CD14-positive monocyte (primary cell): ENCODE measurements around the gene PRDX6. TPM values are rescaled to one million over a fixed set of nuclear protein-coding genes. Genes with fewer than 3 reads are reported as not detected.

Source experiments
- DNase-seq, 3 donors: peaks; one replicate each; pipeline ENCODE4 v3.0.0-alpha.2; 2011 to 2022
- H2AFZ ChIP-seq: 2 replicates; pipeline ENCODE4 v1.6.0; 2012; ENCODE audit warnings: mild to moderate bottlenecking, low read depth, low read length, inconsistent platforms; ENCODE audit not compliant: insufficient read depth, poor library complexity, severe bottlenecking
- H3K27ac ChIP-seq, 2 donors: 1 replicate in 1 of 2; 2 replicates in 1 of 2; pipeline ENCODE4 v1.5.1; 2012 to 2013; ENCODE audit warnings: low read length in 2 of 2, control low read depth in 1 of 2, inconsistent platforms in 1 of 2, low read depth in 1 of 2, mild to moderate bottlenecking in 1 of 2
- H3K27me3 ChIP-seq, 2 donors: one replicate each; pipeline versions ENCODE4 v1.6.0 to v1.6.1; 2011 to 2013; ENCODE audit warnings: low read length in 2 of 2; ENCODE audit not compliant: control insufficient read depth in 2 of 2, insufficient read depth in 2 of 2
- H3K36me3 ChIP-seq, 2 donors: replicated peaks in 1 of 2; 1 replicate in 1 of 2; 2 replicates in 1 of 2; pipeline versions ENCODE4 v1.5.1 to v1.6.1; 2012 to 2013; ENCODE audit warnings: low read length in 2 of 2, control low read depth in 1 of 2, inconsistent platforms in 1 of 2, mild to moderate bottlenecking in 1 of 2; ENCODE audit not compliant: insufficient read depth in 2 of 2, control insufficient read depth in 1 of 2
- H3K4me1 ChIP-seq, 2 donors: 1 replicate in 1 of 2; 2 replicates in 1 of 2; pipeline versions ENCODE4 v1.5.1 to v1.6.1; 2012 to 2013; ENCODE audit warnings: low read length in 2 of 2, control low read depth in 1 of 2, inconsistent platforms in 1 of 2, mild to moderate bottlenecking in 1 of 2, moderate library complexity in 1 of 2; ENCODE audit not compliant: insufficient read depth in 2 of 2, control insufficient read depth in 1 of 2
- H3K4me2 ChIP-seq: replicated peaks from 2 replicates; pipeline ENCODE3; 2012; ENCODE audit warnings: low read length, moderate library complexity, mild to moderate bottlenecking; ENCODE audit not compliant: poor library complexity, severe bottlenecking; ENCODE audit errors: extremely low read depth
- H3K4me3 ChIP-seq, 3 experiments: fragments of 200-600 bp in 1 of 3; sonication (generic) in 1 of 3; replicated peaks in 1 of 3; 1 replicate in 2 of 3; 2 replicates in 1 of 3; pipeline ENCODE4 v1.5.1; 2011 to 2013; ENCODE audit warnings: low read length in 3 of 3, mild to moderate bottlenecking in 3 of 3, control low read depth in 2 of 3, low read depth in 2 of 3, inconsistent platforms in 1 of 3, moderate library complexity in 1 of 3
- H3K79me2 ChIP-seq: 2 replicates; pipeline ENCODE4 v1.6.0; 2012; ENCODE audit warnings: mild to moderate bottlenecking, control low read depth, inconsistent platforms, low read length, moderate library complexity; ENCODE audit not compliant: insufficient read depth
- H3K9ac ChIP-seq: 2 replicates; pipeline ENCODE4 v1.6.0; 2017; ENCODE audit warnings: low read length, mild to moderate bottlenecking; ENCODE audit not compliant: insufficient read depth, poor library complexity, severe bottlenecking
- H3K9me3 ChIP-seq, 2 donors: replicated peaks in 1 of 2; 1 replicate in 1 of 2; 2 replicates in 1 of 2; pipeline versions ENCODE4 v1.5.1 to v1.6.1; 2012 to 2013; ENCODE audit warnings: low read length in 2 of 2, control low read depth in 1 of 2; ENCODE audit not compliant: control insufficient read depth in 1 of 2, insufficient read depth in 1 of 2
- H4K20me1 ChIP-seq: 2 replicates; pipeline ENCODE4 v1.6.0; 2012; ENCODE audit warnings: mild to moderate bottlenecking, low read length, control low read depth, moderate library complexity; ENCODE audit not compliant: insufficient read depth
- H3K27ac Mint-ChIP-seq, 7 donors: one replicate each; pipeline ENCODE4 v1.8.0; 2020; ENCODE audit warnings: mild to moderate bottlenecking in 7 of 7, mixed read lengths in 7 of 7, moderate library complexity in 6 of 7, inconsistent platforms in 2 of 7
- H3K27me3 Mint-ChIP-seq, 3 donors: one replicate each; pipeline ENCODE4 v1.8.0; 2021 to 2022; ENCODE audit warnings: low read depth in 3 of 3, mild to moderate bottlenecking in 3 of 3, mixed read lengths in 3 of 3, moderate library complexity in 3 of 3, inconsistent platforms in 1 of 3
- H3K36me3 Mint-ChIP-seq, 2 donors: one replicate each; pipeline ENCODE4 v1.8.0; 2020; ENCODE audit warnings: mixed read lengths in 2 of 2, inconsistent platforms in 1 of 2, mild to moderate bottlenecking in 1 of 2
- H3K4me1 Mint-ChIP-seq: one replicate; pipeline ENCODE4 v1.8.0; 2020; ENCODE audit warnings: mild to moderate bottlenecking, mixed read lengths
- H3K4me3 Mint-ChIP-seq, 2 donors: one replicate each; pipeline ENCODE4 v1.8.0; 2020; ENCODE audit warnings: mild to moderate bottlenecking in 2 of 2, mixed read lengths in 2 of 2, moderate library complexity in 1 of 2
- H3K9me3 Mint-ChIP-seq, 7 donors: one replicate each; pipeline ENCODE4 v1.8.0; 2020 to 2022; ENCODE audit warnings: mixed read lengths in 7 of 7, mild to moderate bottlenecking in 6 of 7, moderate library complexity in 6 of 7, inconsistent platforms in 2 of 7
- WGBS: methylation state at CpG from one replicate; pipeline ENCODE4 v1.1.5; 2013; ENCODE audit warnings: missing lambda C conversion rate; ENCODE audit not compliant: insufficient coverage; 5-methylcytosine and 5-hydroxymethylcytosine counted together
- intact Hi-C, 2 donors: fragments of 100-400 bp; cut with micrococcal nuclease; formaldehyde crosslinking; loops; one replicate each; pipeline versions ENCODE4 v1.15.0 to v1.15.1; 2023
- polyA plus RNA-seq, 3 donors: library from polyadenylated mRNA; depleted of rRNA in 1 of 3; unstranded in 2 of 3; stranded (reverse) in 1 of 3; fragments of 300-500 nt in 2 of 3; fragments of >200 nt in 1 of 3; fragmentation: Illumina TruSeq in 2 of 3; gene quantifications; 1 replicate in 2 of 3; 2 replicates in 1 of 3; pipeline ENCODE4 v1.2.3, GENCODE V29; 2012 to 2021
- TF ChIP-seq, protein P1 (sequence below): fragments of 200-600 bp; IDR thresholded peaks from one replicate; pipeline ENCODE4 v1.8.0; 2022; ENCODE audit warnings: antibody characterized with exemption, mild to moderate bottlenecking

Gene PRDX6
- polyA plus RNA-seq, 3 donors, result 89.5 to 142 (median 119) TPM

- Histone ChIP-seq H3K27me3 (no peaks in the 10 kb centered on the region), H2AFZ (no peak overlapping the region), H3K36me3 (peaks cover 5 to 8% of the 10 kb centered on the region in 2 donors), H3K4me3 (no peak overlapping the region), H4K20me1 (no peaks in the 10 kb centered on the region), H3K4me1 (no peaks in the 10 kb centered on the region), H3K9me3 (no peaks in the 10 kb centered on the region), H3K27ac (no peak overlapping the region), H3K79me2 (no peaks in the 10 kb centered on the region), H3K9ac (no peak overlapping the region), H3K4me2 (no peak overlapping the region)
- H3K9me3 Mint-ChIP-seq, result peaks cover 0 to 2% (median 0%) of the 10 kb centered on the region in 7 donors
- intact Hi-C loops, result loop anchor here in 1 of 2 donors (10.0 kb wide), 1 partner anchor 276 kb away; the partner anchor contains the start of gene KLHL20
- peaks cover 26 to 27% of the 10 kb centered on the region in 2 donors for H3K36me3 Mint-ChIP-seq
- TF ChIP-seq, protein P1, sequence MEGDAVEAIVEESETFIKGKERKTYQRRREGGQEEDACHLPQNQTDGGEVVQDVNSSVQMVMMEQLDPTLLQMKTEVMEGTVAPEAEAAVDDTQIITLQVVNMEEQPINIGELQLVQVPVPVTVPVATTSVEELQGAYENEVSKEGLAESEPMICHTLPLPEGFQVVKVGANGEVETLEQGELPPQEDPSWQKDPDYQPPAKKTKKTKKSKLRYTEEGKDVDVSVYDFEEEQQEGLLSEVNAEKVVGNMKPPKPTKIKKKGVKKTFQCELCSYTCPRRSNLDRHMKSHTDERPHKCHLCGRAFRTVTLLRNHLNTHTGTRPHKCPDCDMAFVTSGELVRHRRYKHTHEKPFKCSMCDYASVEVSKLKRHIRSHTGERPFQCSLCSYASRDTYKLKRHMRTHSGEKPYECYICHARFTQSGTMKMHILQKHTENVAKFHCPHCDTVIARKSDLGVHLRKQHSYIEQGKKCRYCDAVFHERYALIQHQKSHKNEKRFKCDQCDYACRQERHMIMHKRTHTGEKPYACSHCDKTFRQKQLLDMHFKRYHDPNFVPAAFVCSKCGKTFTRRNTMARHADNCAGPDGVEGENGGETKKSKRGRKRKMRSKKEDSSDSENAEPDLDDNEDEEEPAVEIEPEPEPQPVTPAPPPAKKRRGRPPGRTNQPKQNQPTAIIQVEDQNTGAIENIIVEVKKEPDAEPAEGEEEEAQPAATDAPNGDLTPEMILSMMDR, result no peak
- peaks cover 0 to 1% (median 1%) of the 10 kb centered on the region in 3 donors for H3K27me3 Mint-ChIP-seq
- WGBS, result no CpG with 5 or more reads among the region's 2 CpGs
- H3K4me3 Mint-ChIP-seq, result no peak overlapping the region
- no peak overlapping the region for H3K27ac Mint-ChIP-seq
- DNase-seq, result no peak
- no peaks in the 10 kb centered on the region for H3K4me1 Mint-ChIP-seq
Observed at GRCh38 chr1:173438675-173439074, 38.5 kb upstream of the PRDX6 start.

GRCh38 chr1:173440430-173440829, 36.7 kb upstream of the PRDX6 start:
- peaks cover 0 to 1% (median 1%) of the 10 kb centered on the region in 3 donors for H3K27me3 Mint-ChIP-seq
- no peak overlapping the region for H3K9ac ChIP-seq
- H3K36me3 Mint-ChIP-seq, result peaks cover 26 to 27% of the 10 kb centered on the region in 2 donors
- H3K4me1 ChIP-seq, result no peaks in the 10 kb centered on the region
- H3K9me3 Mint-ChIP-seq, result peaks cover 0 to 4% (median 0%) of the 10 kb centered on the region in 7 donors
- intact Hi-C loops, result no loop called here
- peaks cover 5 to 8% of the 10 kb centered on the region in 2 donors for H3K36me3 ChIP-seq
- no peak overlapping the region for H3K4me3 ChIP-seq
- H3K4me1 Mint-ChIP-seq, result peaks cover 5% of the 10 kb centered on the region
- H3K9me3 ChIP-seq, result no peaks in the 10 kb centered on the region
- WGBS, result no CpG with 5 or more reads among the region's 1 CpG
- TF ChIP-seq, protein P1, result no peak
- no peak overlapping the region for H3K4me2 ChIP-seq
- H3K27ac Mint-ChIP-seq, result no peak overlapping the region
- H4K20me1 ChIP-seq, result no peaks in the 10 kb centered on the region
- H2AFZ ChIP-seq, result no peak overlapping the region
- no peaks in the 10 kb centered on the region for H3K27me3 ChIP-seq
- H3K27ac ChIP-seq, result no peak overlapping the region
- H3K4me3 Mint-ChIP-seq, result no peak overlapping the region
- DNase-seq, result no peak
- no peaks in the 10 kb centered on the region for H3K79me2 ChIP-seq
